K562 (cell line): ENCODE measurements around the gene EPOP. TPM values are rescaled to one million over a fixed set of nuclear protein-coding genes. Genes with fewer than 3 reads are reported as not detected.

Experiments used
- ATAC-seq: fragments of 200-7000 bp; cut with Tn5 transposase; 3 replicates; pipeline ENCODE4 v1.9.1; 2020; ENCODE audit warnings: moderate library complexity
- BruUV-seq: library from RNA; stranded (reverse); fragments of 400-500 nt; replicated peaks from 2 replicates; lab custom pipeline; 2021; lab: Mats Ljungman, UMichigan
- CTCF ChIA-PET: fragments of 300-600 bp; formaldehyde crosslinking; extraction: SDS; loops from one replicate; lab custom pipeline; 2021; ENCODE audit warnings: low intra/inter-chr PET ratio; lab: Yijun Ruan, JAX
- POLR2A ChIA-PET: fragments of 300-600, 350-650 bp; sonication (Branson Sonifier 250); formaldehyde crosslinking; extraction: SDS; loops from one replicate; lab custom pipeline; 2021; ENCODE audit warnings: antibody characterized with exemption, inconsistent platforms; lab: Yijun Ruan, JAX
- DNase-seq, 4 experiments: peaks; one replicate each; pipeline versions ENCODE4 v3.0.0 to v3.0.0-alpha.2; 2011 to 2018; ENCODE audit warnings: low spot score in 3 of 4, mixed read lengths in 3 of 4; ENCODE audit errors: extremely low read depth in 1 of 4
- FAIRE-seq: peaks from 2 replicates; lab custom pipeline; 2011; peaks lifted over from hg19 to GRCh38; lab: Jason Lieb, UNC
- H2AFZ ChIP-seq: 2 replicates; pipeline ENCODE4 v1.6.0; 2011; ENCODE audit warnings: low read depth, low read length, control low read depth, inconsistent platforms
- H3K27ac ChIP-seq: fragments of 200-600 bp; 3 replicates; pipeline ENCODE4 v1.8.0; 2011; ENCODE audit warnings: low read depth, mild to moderate bottlenecking, control low read depth, inconsistent platforms, low read length, moderate library complexity, mixed read lengths; ENCODE audit errors: extremely low read depth
- H3K27me3 ChIP-seq, 2 experiments: fragments of 300-600 bp in 1 of 2; 2 replicates in 1 of 2; 3 replicates in 1 of 2; pipeline versions ENCODE4 v1.6.0 to v1.8.0; 2011; ENCODE audit warnings: inconsistent platforms in 2 of 2, low read length in 2 of 2, mild to moderate bottlenecking in 1 of 2, mixed read lengths in 1 of 2, moderate library complexity in 1 of 2; ENCODE audit not compliant: control insufficient read depth in 2 of 2, insufficient read depth in 2 of 2
- H3K36me3 ChIP-seq: fragments of 300-600 bp; 3 replicates; pipeline ENCODE4 v1.8.0; 2011; ENCODE audit warnings: mild to moderate bottlenecking, low read length, inconsistent platforms; ENCODE audit not compliant: control insufficient read depth, insufficient read depth
- H3K4me1 ChIP-seq, 2 experiments: fragments of 200-600 bp in 1 of 2; replicated peaks in 1 of 2; 2 replicates in 1 of 2; 3 replicates in 1 of 2; pipeline versions ENCODE4 v1.5.1 to v1.8.0; 2011; ENCODE audit warnings: inconsistent platforms in 2 of 2, low read length in 2 of 2, mild to moderate bottlenecking in 1 of 2, mixed read lengths in 1 of 2, moderate library complexity in 1 of 2; ENCODE audit not compliant: control insufficient read depth in 2 of 2, insufficient read depth in 2 of 2
- H3K4me2 ChIP-seq: 2 replicates; pipeline ENCODE4 v1.6.1; 2011; ENCODE audit warnings: low read length, control low read depth, inconsistent platforms, mixed read lengths; ENCODE audit not compliant: insufficient read depth
- H3K4me3 ChIP-seq: fragments of 200-600 bp; sonication (generic), shearing (Covaris generic); 2 replicates; pipeline ENCODE4 v1.5.1; 2016; ENCODE audit warnings: control low read depth, inconsistent platforms
- H3K79me2 ChIP-seq: fragments of 200-600 bp; 3 replicates; pipeline ENCODE4 v1.8.0; 2011; ENCODE audit warnings: low read length, inconsistent platforms; ENCODE audit not compliant: control insufficient read depth, insufficient read depth
- H3K9ac ChIP-seq, 2 experiments: 2 replicates each; pipeline versions ENCODE4 v1.6.0 to v1.6.1; 2011; ENCODE audit warnings: low read depth in 2 of 2, low read length in 2 of 2, control low read depth in 1 of 2, inconsistent platforms in 1 of 2, mild to moderate bottlenecking in 1 of 2, mixed read lengths in 1 of 2; ENCODE audit not compliant: insufficient read depth in 1 of 2
- H3K9me1 ChIP-seq: one replicate; pipeline ENCODE4 v1.6.0; 2011; ENCODE audit warnings: inconsistent platforms, mild to moderate bottlenecking, low read length, moderate library complexity; ENCODE audit not compliant: control insufficient read depth, insufficient read depth
- H3K9me3 ChIP-seq: replicated peaks from 2 replicates; pipeline ENCODE4 v1.5.1; 2011; ENCODE audit warnings: low read depth, low read length, inconsistent platforms; ENCODE audit not compliant: control insufficient read depth, insufficient read depth
- H4K20me1 ChIP-seq: replicated peaks from 2 replicates; pipeline ENCODE4 v1.6.1; 2011; ENCODE audit warnings: low read length, inconsistent platforms, mixed read lengths; ENCODE audit not compliant: control insufficient read depth, insufficient read depth
- BCOR ChIP-seq: fragments of 450-650 bp; IDR thresholded peaks from 2 replicates; pipeline ENCODE4 v1.6.1; 2016
- CTBP1 ChIP-seq: fragments of 450-650 bp; IDR thresholded peaks from 2 replicates; pipeline ENCODE4 v1.6.1; 2016; ENCODE audit warnings: borderline replicate concordance
- ELF1 ChIP-seq: fragments of 200-800 bp; sonication (Bioruptor generic); IDR thresholded peaks from 2 replicates; pipeline ENCODE4 v1.6.1; 2016; ENCODE audit warnings: missing genetic modification characterization, missing compliant biosample characterization
- KAT2B ChIP-seq: IDR thresholded peaks from one replicate; pipeline ENCODE4 v1.6.1; 2012; ENCODE audit warnings: low read depth, mild to moderate bottlenecking, control low read depth, inconsistent platforms, low read length, moderate library complexity
- KLF10 ChIP-seq: fragments of 250-450 bp; sonication (Bioruptor Pico); IDR thresholded peaks from 2 replicates; pipeline ENCODE4 v1.6.1; 2021; ENCODE audit warnings: matching md5 sums
- POLR3G ChIP-seq: IDR thresholded peaks from 2 replicates; pipeline ENCODE4 v1.6.1; 2011; ENCODE audit not compliant: insufficient read length, insufficient replicate concordance; ENCODE audit errors: extremely low read depth
- PTBP1 ChIP-seq: fragments of 200-400 bp; formaldehyde crosslinking; IDR thresholded peaks from 2 replicates; pipeline ENCODE4 v1.6.1; 2017; ENCODE audit warnings: low read depth, low read length
- RFX5 ChIP-seq: IDR thresholded peaks from 2 replicates; pipeline ENCODE4 v1.6.1; 2011; ENCODE audit warnings: low read depth, mild to moderate bottlenecking, improper control_type of control experiment, low read length
- SMARCE1 ChIP-seq: fragments of 450-650 bp; IDR thresholded peaks from 2 replicates; pipeline ENCODE4 v1.7.1; 2016; ENCODE audit warnings: mild to moderate bottlenecking
- YY1 ChIP-seq, 3 experiments: IDR thresholded peaks; 2 replicates each; pipeline ENCODE4 v1.6.1; 2011; ENCODE audit warnings: low read length in 2 of 3, mild to moderate bottlenecking in 2 of 3, moderate library complexity in 2 of 3, borderline replicate concordance in 1 of 3, control low read depth in 1 of 3, low read depth in 1 of 3; ENCODE audit not compliant: insufficient read depth in 3 of 3, insufficient replicate concordance in 2 of 3, control insufficient read depth in 1 of 3, insufficient read length in 1 of 3; ENCODE audit errors: extremely low read depth in 1 of 3
- ZFPM2 ChIP-seq: fragments of 250-450 bp; sonication (Bioruptor Pico); IDR thresholded peaks from 2 replicates; pipeline ENCODE4 v1.5.1; 2022; ENCODE audit warnings: mild to moderate bottlenecking
- ZNF780A ChIP-seq: fragments of 250-450 bp; sonication (Bioruptor Pico); IDR thresholded peaks from 2 replicates; pipeline ENCODE4 v1.5.0; 2021; ENCODE audit warnings: mild to moderate bottlenecking
- WGBS: fragments of 100-300 bp; shearing (Covaris generic); methylation state at CpG from one replicate; pipeline ENCODE4 v1.1.6; 2016; ENCODE audit warnings: low coverage, mixed read lengths; ENCODE audit not compliant: insufficient coverage; ENCODE audit errors: missing lambda C conversion rate; 5-methylcytosine and 5-hydroxymethylcytosine counted together
- in situ Hi-C: fragments of 300-500 bp; cut with MboI; formaldehyde crosslinking; loops from 4 replicates; pipeline ENCODE4 v1.15.0; 2018; ENCODE audit warnings: inconsistent platforms, mixed read lengths
- intact Hi-C: fragments of 100-400 bp; cut with micrococcal nuclease; formaldehyde crosslinking; loops from 2 replicates; pipeline ENCODE4 v1.14.2; 2022
- polyA plus RNA-seq, 8 experiments: library from polyadenylated mRNA; depleted of rRNA in 4 of 8; stranded (reverse) in 5 of 8; unstranded in 3 of 8; fragments of >200 nt; fragmentation: Nextera tagmentation in 2 of 8; fragmentation: Illumina TruSeq in 1 of 8; extraction: Ambion mirVana in 2 of 8; extraction: Trizol in 1 of 8; gene quantifications; 2 replicates each; pipeline versions ENCODE4 v1.2.1 to v1.2.3, GENCODE V29; 2011 to 2014; ENCODE audit warnings: inconsistent platforms in 1 of 8, missing spikeins in 1 of 8
- total RNA-seq, 7 experiments: library from RNA; depleted of rRNA in 6 of 7; stranded (reverse); fragments of >200 nt in 6 of 7; fragmentation: Illumina TruSeq in 2 of 7; extraction: Trizol in 2 of 7; gene quantifications; 2 replicates each; pipeline versions ENCODE4 v1.2.1 to v1.2.3, GENCODE V29; 2011 to 2021; ENCODE audit warnings: low replicate concordance in 1 of 7
- TF ChIP-seq, protein P1 (sequence below): sonication (generic); formaldehyde crosslinking; IDR thresholded peaks from 2 replicates; pipeline ENCODE4 v1.8.1; 2023; ENCODE audit warnings: mild to moderate bottlenecking, missing genetic modification reagents
- TF ChIP-seq, protein P2 (sequence below), 3 experiments: fragments of 200-800 bp in 1 of 3; fragments of 250-450 bp in 1 of 3; fragments of 450-650 bp in 1 of 3; sonication (Bioruptor Pico) in 1 of 3; sonication (Bioruptor generic) in 1 of 3; formaldehyde crosslinking in 1 of 3; IDR thresholded peaks; 2 replicates each; pipeline versions ENCODE4 v1.6.1 to v1.8.0; 2016 to 2022; ENCODE audit warnings: mild to moderate bottlenecking in 2 of 3, missing genetic modification characterization in 2 of 3, missing compliant biosample characterization in 1 of 3, moderate library complexity in 1 of 3

EPOP gene
- total and polyA plus RNA-seq, 9 of the 15 experiments (the other 6 are each of a cell fraction or from before 2014, with no cell fraction given), result 0.41 to 10.6 (median 4.6) TPM

DNA sequence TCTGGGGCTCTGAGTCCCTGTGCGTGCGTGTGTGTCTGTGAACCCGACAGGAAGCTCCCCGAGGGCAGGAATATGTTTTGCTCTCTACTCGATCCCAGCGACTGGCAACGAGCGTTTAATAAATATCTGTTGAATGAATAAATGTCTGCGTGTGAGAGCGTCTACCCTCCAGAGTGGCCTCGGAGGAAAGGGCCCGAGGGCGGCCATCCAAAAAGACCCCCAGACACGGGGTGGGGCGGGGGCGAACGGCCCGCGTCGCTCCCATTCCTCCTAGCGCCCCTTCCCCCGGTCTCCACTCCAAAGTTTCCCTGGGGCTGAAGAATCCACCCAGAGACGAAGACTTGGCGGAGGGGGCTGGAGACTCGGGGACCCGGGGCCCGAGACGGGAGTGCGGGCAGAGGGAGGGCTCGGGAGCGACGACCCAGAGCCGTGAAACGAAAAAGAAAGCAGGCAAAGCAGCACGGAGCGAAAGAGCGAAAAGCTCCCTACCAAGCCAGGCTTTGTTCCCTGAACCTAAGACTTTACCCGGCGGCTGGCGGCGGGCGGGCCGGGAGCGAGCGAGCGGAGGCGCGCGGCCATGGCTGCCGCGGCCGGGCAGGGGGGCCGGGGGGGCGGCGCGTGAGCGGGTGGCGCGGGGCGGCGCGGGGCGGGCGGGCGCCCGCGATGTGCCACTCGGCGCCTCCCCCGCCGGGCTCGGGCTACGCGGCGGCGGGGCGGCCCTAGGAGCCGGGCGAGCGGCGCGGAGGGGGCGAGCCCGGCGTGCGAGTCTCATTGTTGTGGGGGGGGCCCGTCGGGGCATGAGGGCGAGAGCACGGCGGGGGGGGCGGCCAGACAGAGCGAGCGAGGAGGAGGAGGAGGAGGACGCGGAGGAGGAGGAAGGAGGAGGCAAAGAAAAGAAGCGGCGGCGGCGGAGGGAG lies 30.1 kb upstream of the EPOP start, which contains the start of gene MLLT6:
TSS of gene MLLT6 (plus strand) at position 668 of the 917 bp plus-strand sequence. CDS start 360 bp downstream, outside the sequence.
- Histone ChIP-seq H3K9me3 (no peaks in the 10 kb centered on the region), H3K27ac (peak within 1 kb of the TSS; percentile 96), H3K9ac (peak within 1 kb of the TSS; percentile 95 to 99), H3K9me1 (no peaks in the 10 kb centered on the region), H3K36me3 (peaks cover 27% of the 10 kb centered on the region; the same call in 2 of the 3 replicates), H3K79me2 (peaks cover 53% of the 10 kb centered on the region), H3K4me2 (peak within 1 kb of the TSS; percentile 83), H2AFZ (peak within 1 kb of the TSS; percentile 36), H4K20me1 (no peaks in the 10 kb centered on the region), H3K27me3 (no peaks in the 10 kb centered on the region), H3K4me1 (peaks cover 29 to 79% of the 10 kb centered on the region in 2 experiments), H3K4me3 (peak within 1 kb of the TSS; percentile 86)
- intact Hi-C loops, result loop anchor here (5.0 kb wide), 1 partner anchor 47 kb away; the partner anchor contains the start of gene PSMB3
- 1% methylated on average over 28 of the region's 100 CpGs for WGBS
- in situ Hi-C loops, result no loop called here
- ATAC-seq (peak; percentile 31), DNase-seq (peak; percentile 78 to 83 (median 80)), FAIRE-seq (no peak)
- BruUV-seq, result no TSS peak
- CTCF ChIA-PET, result no interaction called here
- POLR2A ChIA-PET, result interaction anchor here (0.5 to 3.7 kb wide), 12 partner anchors 11 to 144 kb away, joined by 3 to 26 read pairs (median 4); no protein-coding TSS in a partner anchor
- TF ChIP-seq POLR3G, result no peak
- TF ChIP-seq KLF10 (CRISPR knock-in tag), result no peak
- no peak for TF ChIP-seq ELF1
- TF ChIP-seq, protein P1, sequence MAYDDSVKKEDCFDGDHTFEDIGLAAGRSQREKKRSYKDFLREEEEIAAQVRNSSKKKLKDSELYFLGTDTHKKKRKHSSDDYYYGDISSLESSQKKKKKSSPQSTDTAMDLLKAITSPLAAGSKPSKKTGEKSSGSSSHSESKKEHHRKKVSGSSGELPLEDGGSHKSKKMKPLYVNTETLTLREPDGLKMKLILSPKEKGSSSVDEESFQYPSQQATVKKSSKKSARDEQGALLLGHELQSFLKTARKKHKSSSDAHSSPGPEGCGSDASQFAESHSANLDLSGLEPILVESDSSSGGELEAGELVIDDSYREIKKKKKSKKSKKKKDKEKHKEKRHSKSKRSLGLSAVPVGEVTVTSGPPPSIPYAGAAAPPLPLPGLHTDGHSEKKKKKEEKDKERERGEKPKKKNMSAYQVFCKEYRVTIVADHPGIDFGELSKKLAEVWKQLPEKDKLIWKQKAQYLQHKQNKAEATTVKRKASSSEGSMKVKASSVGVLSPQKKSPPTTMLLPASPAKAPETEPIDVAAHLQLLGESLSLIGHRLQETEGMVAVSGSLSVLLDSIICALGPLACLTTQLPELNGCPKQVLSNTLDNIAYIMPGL (CRISPR knock-in tag), result 0 out of 2 replicates have a peak, but pooled peaks have one; percentile 67
- TF ChIP-seq YY1 (IDR thresholded peaks at IDR 0.05; ENCODE audit: borderline replicate concordance in 1 of 3, control insufficient read depth in 1 of 3, extremely low read depth in 1 of 3, insufficient read depth in 3 of 3, insufficient read length in 1 of 3, insufficient replicate concordance in 2 of 3, low read depth in 1 of 3, low read length in 2 of 3), result peak in 2 of 3 experiments; percentile 85 to 90
- TF ChIP-seq, protein P2, sequence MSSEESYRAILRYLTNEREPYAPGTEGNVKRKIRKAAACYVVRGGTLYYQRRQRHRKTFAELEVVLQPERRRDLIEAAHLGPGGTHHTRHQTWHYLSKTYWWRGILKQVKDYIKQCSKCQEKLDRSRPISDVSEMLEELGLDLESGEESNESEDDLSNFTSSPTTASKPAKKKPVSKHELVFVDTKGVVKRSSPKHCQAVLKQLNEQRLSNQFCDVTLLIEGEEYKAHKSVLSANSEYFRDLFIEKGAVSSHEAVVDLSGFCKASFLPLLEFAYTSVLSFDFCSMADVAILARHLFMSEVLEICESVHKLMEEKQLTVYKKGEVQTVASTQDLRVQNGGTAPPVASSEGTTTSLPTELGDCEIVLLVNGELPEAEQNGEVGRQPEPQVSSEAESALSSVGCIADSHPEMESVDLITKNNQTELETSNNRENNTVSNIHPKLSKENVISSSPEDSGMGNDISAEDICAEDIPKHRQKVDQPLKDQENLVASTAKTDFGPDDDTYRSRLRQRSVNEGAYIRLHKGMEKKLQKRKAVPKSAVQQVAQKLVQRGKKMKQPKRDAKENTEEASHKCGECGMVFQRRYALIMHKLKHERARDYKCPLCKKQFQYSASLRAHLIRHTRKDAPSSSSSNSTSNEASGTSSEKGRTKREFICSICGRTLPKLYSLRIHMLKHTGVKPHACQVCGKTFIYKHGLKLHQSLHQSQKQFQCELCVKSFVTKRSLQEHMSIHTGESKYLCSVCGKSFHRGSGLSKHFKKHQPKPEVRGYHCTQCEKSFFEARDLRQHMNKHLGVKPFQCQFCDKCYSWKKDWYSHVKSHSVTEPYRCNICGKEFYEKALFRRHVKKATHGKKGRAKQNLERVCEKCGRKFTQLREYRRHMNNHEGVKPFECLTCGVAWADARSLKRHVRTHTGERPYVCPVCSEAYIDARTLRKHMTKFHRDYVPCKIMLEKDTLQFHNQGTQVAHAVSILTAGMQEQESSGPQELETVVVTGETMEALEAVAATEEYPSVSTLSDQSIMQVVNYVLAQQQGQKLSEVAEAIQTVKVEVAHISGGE (CRISPR knock-in tag; IDR thresholded peaks at IDR 0.05), result peak in 1 of 3 experiments; percentile 52; a peak in 2 of 6 replicates
- TF ChIP-seq ZFPM2 (CRISPR knock-in tag), result no peak
- 0 out of 2 replicates have a peak, but pooled peaks have one; percentile 39 for TF ChIP-seq PTBP1
- TF ChIP-seq KAT2B, result no peak
- TF ChIP-seq CTBP1, result peak; percentile 31; the same call in 1 of the 2 replicates
- peak; percentile 7; the same call in 1 of the 2 replicates for TF ChIP-seq SMARCE1
- TF ChIP-seq RFX5, result no peak
- no peak for TF ChIP-seq ZNF780A
- no peak for TF ChIP-seq BCOR
